B cell (primary cell): Measurements from ENCODE around the gene SLC25A48. TPM values are rescaled to one million over a fixed set of nuclear protein-coding genes. Genes with fewer than 3 reads are reported as not detected.

Experiments used
- ATAC-seq: fragments of 200-7000 bp; cut with Tn5 transposase; one replicate; pipeline ENCODE4 v1.10.0; 2021; ENCODE audit warnings: low read depth, mild to moderate bottlenecking, moderate number of reproducible peaks, moderate library complexity
- CTCF ChIA-PET: fragments of 350-600 bp; sonication (Branson Sonifier 250); formaldehyde crosslinking; loops from one replicate; lab custom pipeline; 2021; ENCODE audit warnings: antibody characterized with exemption, inconsistent platforms; lab: Charles Lee
- POLR2A ChIA-PET: fragments of 350-600 bp; sonication (Branson Sonifier 250); formaldehyde crosslinking; loops from one replicate; lab custom pipeline; 2021; ENCODE audit warnings: antibody characterized with exemption; lab: Charles Lee
- DNase-seq: peaks from one replicate; pipeline ENCODE4 v3.0.0; 2013
- H2AFZ ChIP-seq: 2 replicates; pipeline ENCODE4 v1.6.1; 2012; ENCODE audit warnings: mild to moderate bottlenecking, low read depth, low read length; ENCODE audit not compliant: insufficient read depth, poor library complexity, severe bottlenecking
- H3K27ac ChIP-seq, 2 donors: 1 replicate in 1 of 2; 2 replicates in 1 of 2; pipeline ENCODE4 v1.5.1; 2012 to 2013; ENCODE audit warnings: low read length in 2 of 2, mild to moderate bottlenecking in 2 of 2, moderate library complexity in 1 of 2
- H3K27me3 ChIP-seq, 4 experiments: fragments of 200-600 bp in 1 of 4; sonication (generic) in 1 of 4; replicated peaks in 1 of 4; 1 replicate in 2 of 4; 2 replicates in 2 of 4; pipeline versions ENCODE4 v1.6.1 to v1.7.0; 2013 to 2016; ENCODE audit warnings: low read length in 3 of 4, mild to moderate bottlenecking in 2 of 4, mixed read lengths in 1 of 4, moderate library complexity in 1 of 4; ENCODE audit not compliant: insufficient read depth in 4 of 4, control insufficient read depth in 3 of 4; ENCODE audit errors: control extremely low read depth in 1 of 4
- H3K36me3 ChIP-seq, 2 experiments: replicated peaks in 1 of 2; 1 replicate in 1 of 2; 2 replicates in 1 of 2; pipeline versions ENCODE4 v1.6.1 to v1.7.1; 2013; ENCODE audit warnings: low read length in 1 of 2; ENCODE audit not compliant: insufficient read depth in 2 of 2, control insufficient read depth in 1 of 2; ENCODE audit errors: control extremely low read depth in 1 of 2, extremely low read depth in 1 of 2
- H3K4me1 ChIP-seq, 2 donors: fragments of 200-600 bp in 1 of 2; sonication (generic) in 1 of 2; 1 replicate in 1 of 2; 2 replicates in 1 of 2; pipeline versions ENCODE4 v1.5.1 to v1.6.1; 2013 to 2017; ENCODE audit warnings: low read length in 2 of 2; ENCODE audit not compliant: control insufficient read depth in 2 of 2, insufficient read depth in 2 of 2
- H3K4me2 ChIP-seq: replicated peaks from 2 replicates; pipeline ENCODE3; 2012; ENCODE audit warnings: mild to moderate bottlenecking, low read depth, low read length; ENCODE audit not compliant: poor library complexity, severe bottlenecking
- H3K4me3 ChIP-seq, 5 experiments: fragments of 200-600 bp in 1 of 5; sonication (generic) in 1 of 5; 1 replicate in 3 of 5; 2 replicates in 2 of 5; pipeline versions ENCODE4 v1.5.1 to v1.7.0; 2011 to 2016; ENCODE audit warnings: low read length in 4 of 5, mild to moderate bottlenecking in 4 of 5, low read depth in 2 of 5, control low read depth in 1 of 5, moderate library complexity in 1 of 5; ENCODE audit not compliant: insufficient read depth in 1 of 5; ENCODE audit errors: control extremely low read depth in 1 of 5, extremely low read depth in 1 of 5
- H3K79me2 ChIP-seq: fragments of 200-600 bp; sonication (generic); one replicate; pipeline ENCODE4 v1.6.0; 2016; ENCODE audit warnings: low read length; ENCODE audit not compliant: control insufficient read depth, insufficient read depth
- H3K9ac ChIP-seq: fragments of 200-600 bp; sonication (generic); 2 replicates; pipeline ENCODE4 v1.6.1; 2017; ENCODE audit warnings: mild to moderate bottlenecking, low read length, moderate library complexity
- H3K9me3 ChIP-seq, 3 donors: one replicate each; pipeline versions ENCODE4 v1.6.1 to v1.7.1; 2013; ENCODE audit warnings: low read length in 2 of 3; ENCODE audit not compliant: control insufficient read depth in 2 of 3, insufficient read depth in 1 of 3; ENCODE audit errors: control extremely low read depth in 1 of 3
- H4K20me1 ChIP-seq: 2 replicates; pipeline ENCODE4 v1.6.0; 2012; ENCODE audit warnings: mild to moderate bottlenecking, low read length; ENCODE audit not compliant: insufficient read depth, control insufficient read depth, poor library complexity, severe bottlenecking
- H3K27ac Mint-ChIP-seq: one replicate; pipeline ENCODE4 v1.8.0; 2021; ENCODE audit warnings: mixed read lengths
- H3K27me3 Mint-ChIP-seq: one replicate; pipeline ENCODE4 v1.8.0; 2021; ENCODE audit warnings: mixed read lengths
- H3K4me1 Mint-ChIP-seq: one replicate; pipeline ENCODE4 v1.8.0; 2021; ENCODE audit warnings: mixed read lengths
- H3K4me3 Mint-ChIP-seq: one replicate; pipeline ENCODE4 v1.8.0; 2021; ENCODE audit warnings: mixed read lengths
- H3K9me3 Mint-ChIP-seq: one replicate; pipeline ENCODE4 v1.8.0; 2022; ENCODE audit warnings: mixed read lengths; ENCODE audit not compliant: insufficient read depth
- EZH2 ChIP-seq: IDR thresholded peaks from 2 replicates; pipeline ENCODE4 v1.6.1; 2012; ENCODE audit warnings: borderline replicate concordance, low read depth, mild to moderate bottlenecking, moderate library complexity, low read length; ENCODE audit not compliant: insufficient read depth, poor library complexity, severe bottlenecking
- WGBS: methylation state at CpG from one replicate; pipeline ENCODE4 v1.1.5; 2013; ENCODE audit warnings: missing lambda C conversion rate; ENCODE audit not compliant: insufficient coverage; 5-methylcytosine and 5-hydroxymethylcytosine counted together
- intact Hi-C: fragments of 100-400 bp; cut with micrococcal nuclease; formaldehyde crosslinking; loops from one replicate; pipeline ENCODE4 v1.10.0; 2022
- polyA plus RNA-seq: library from polyadenylated mRNA; depleted of rRNA; stranded (reverse); fragments of >200 nt; gene quantifications from 2 replicates; pipeline ENCODE4 v1.2.3, GENCODE V29; 2012
- total RNA-seq, 2 donors: library from RNA; stranded (reverse); fragments of 120-200 nt in 1 of 2; gene quantifications; 1 replicate in 1 of 2; 2 replicates in 1 of 2; pipeline versions ENCODE4 v1.2.3 to v1.2.4, GENCODE V29; 2013 to 2022
- TF ChIP-seq, protein P1 (sequence below): fragments of 200-600 bp; IDR thresholded peaks from one replicate; pipeline ENCODE4 v1.8.0; 2022; ENCODE audit warnings: antibody characterized with exemption, mild to moderate bottlenecking

The SLC25A48 gene
- total and polyA plus RNA-seq, 2 donors (not counting 1 experiment from before 2014, with no cell fraction given), result not detected

DNA sequence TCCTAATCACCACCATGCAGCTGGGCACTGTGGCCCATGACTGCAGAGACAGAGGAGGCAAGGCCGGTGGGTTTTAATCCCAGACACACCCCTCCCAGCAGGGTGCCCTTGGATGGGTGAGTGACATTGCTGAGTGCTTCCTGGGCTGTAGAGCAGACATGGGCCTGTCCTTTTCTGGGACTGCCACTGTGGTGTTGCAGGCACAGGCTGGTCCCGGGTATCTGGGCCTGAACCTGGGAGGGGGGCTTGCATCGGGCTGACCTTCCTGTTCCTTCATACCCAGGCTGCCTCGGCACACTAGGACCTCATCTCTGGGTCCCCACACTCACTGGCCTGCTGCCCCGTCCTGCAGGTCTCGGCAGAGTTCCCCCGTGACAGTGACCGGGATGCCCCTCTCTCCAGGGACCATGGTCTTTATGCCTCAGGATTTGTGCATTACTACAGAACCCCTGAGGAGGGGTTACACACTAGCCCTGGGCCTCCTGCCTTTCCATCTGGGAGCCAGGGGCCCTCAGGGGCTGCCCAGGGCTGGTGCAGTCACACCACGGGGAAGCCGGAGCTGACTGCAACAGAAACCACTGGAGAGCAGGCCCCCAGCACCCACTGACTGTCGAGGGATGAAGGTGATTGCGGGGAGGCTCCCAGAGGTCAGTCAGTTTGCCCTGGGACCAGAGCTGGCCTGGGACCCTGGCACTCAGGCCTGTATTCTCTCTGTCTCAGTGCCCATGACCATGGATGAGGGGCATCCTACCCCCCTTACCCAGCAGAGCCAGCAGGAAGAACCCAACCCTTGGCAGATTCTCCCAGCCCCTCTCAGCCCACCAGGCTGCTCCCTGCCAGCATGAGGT lies 8.9 kb upstream of the SLC25A48 start:
- Mint-ChIP-seq H3K27ac (no peak overlapping the region), H3K9me3 (no peaks in the 10 kb centered on the region), H3K4me3 (no peak overlapping the region), H3K4me1 (no peaks in the 10 kb centered on the region), H3K27me3 (peaks cover 9% of the 10 kb centered on the region)
- Histone ChIP-seq H3K27ac (no peak overlapping the region), H2AFZ (no peak overlapping the region), H3K4me1 (no peaks in the 10 kb centered on the region), H3K4me2 (no peak overlapping the region), H3K27me3 (peaks cover 0 to 3% (median 0%) of the 10 kb centered on the region in 4 experiments), H3K4me3 (no peak overlapping the region), H4K20me1 (no peaks in the 10 kb centered on the region), H3K9me3 (peaks cover 0 to 8% (median 0%) of the 10 kb centered on the region in 3 donors), H3K9ac (no peak overlapping the region), H3K36me3 (no peaks in the 10 kb centered on the region), H3K79me2 (no peaks in the 10 kb centered on the region)
- WGBS, result 93% methylated on average over 11 of the region's 12 CpGs
- intact Hi-C loops, result no loop called here
- DNase-seq (no peak), ATAC-seq (no peak)
- TF ChIP-seq, protein P1, sequence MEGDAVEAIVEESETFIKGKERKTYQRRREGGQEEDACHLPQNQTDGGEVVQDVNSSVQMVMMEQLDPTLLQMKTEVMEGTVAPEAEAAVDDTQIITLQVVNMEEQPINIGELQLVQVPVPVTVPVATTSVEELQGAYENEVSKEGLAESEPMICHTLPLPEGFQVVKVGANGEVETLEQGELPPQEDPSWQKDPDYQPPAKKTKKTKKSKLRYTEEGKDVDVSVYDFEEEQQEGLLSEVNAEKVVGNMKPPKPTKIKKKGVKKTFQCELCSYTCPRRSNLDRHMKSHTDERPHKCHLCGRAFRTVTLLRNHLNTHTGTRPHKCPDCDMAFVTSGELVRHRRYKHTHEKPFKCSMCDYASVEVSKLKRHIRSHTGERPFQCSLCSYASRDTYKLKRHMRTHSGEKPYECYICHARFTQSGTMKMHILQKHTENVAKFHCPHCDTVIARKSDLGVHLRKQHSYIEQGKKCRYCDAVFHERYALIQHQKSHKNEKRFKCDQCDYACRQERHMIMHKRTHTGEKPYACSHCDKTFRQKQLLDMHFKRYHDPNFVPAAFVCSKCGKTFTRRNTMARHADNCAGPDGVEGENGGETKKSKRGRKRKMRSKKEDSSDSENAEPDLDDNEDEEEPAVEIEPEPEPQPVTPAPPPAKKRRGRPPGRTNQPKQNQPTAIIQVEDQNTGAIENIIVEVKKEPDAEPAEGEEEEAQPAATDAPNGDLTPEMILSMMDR, result no peak
- no peak for TF ChIP-seq EZH2
- POLR2A ChIA-PET, result no interaction called here
- CTCF ChIA-PET, result no interaction called here

DNA sequence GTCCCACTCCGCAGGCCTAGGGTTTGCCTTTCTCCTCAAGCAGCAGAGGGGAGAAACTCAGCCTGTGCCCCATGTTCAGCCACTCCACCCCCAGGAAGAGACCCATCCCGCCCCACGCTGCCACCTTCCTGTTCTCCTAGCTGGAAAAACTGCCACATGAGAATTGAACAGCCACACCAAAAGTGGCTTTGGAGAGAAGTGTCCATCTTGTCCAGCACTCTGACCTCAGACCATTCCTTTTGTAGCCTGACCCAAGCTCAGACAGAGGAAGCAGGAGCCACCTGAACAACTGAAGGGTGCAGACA lies 8.3 kb upstream of the SLC25A48 start:
- no peak for ATAC-seq
- Histone ChIP-seq H3K9me3 (peaks cover 0 to 6% (median 0%) of the 10 kb centered on the region in 3 donors), H3K79me2 (no peaks in the 10 kb centered on the region), H2AFZ (no peak overlapping the region), H3K27me3 (peaks cover 0 to 3% (median 0%) of the 10 kb centered on the region in 4 experiments), H3K27ac (no peak overlapping the region), H3K4me2 (no peak overlapping the region), H3K4me1 (no peaks in the 10 kb centered on the region), H4K20me1 (no peaks in the 10 kb centered on the region), H3K4me3 (no peak overlapping the region), H3K36me3 (no peaks in the 10 kb centered on the region), H3K9ac (no peak overlapping the region)
- H3K27ac Mint-ChIP-seq, result no peak overlapping the region
- peaks cover 12% of the 10 kb centered on the region for H3K27me3 Mint-ChIP-seq
- WGBS, result 100% methylated on average over 2 of the region's 3 CpGs
- CTCF ChIA-PET, result no interaction called here
- POLR2A ChIA-PET, result no interaction called here
- no peaks in the 10 kb centered on the region for H3K4me1 Mint-ChIP-seq
- intact Hi-C loops, result no loop called here
- H3K4me3 Mint-ChIP-seq, result no peak overlapping the region
- TF ChIP-seq, protein P1, result no peak
- DNase-seq, result no peak
- H3K9me3 Mint-ChIP-seq, result no peaks in the 10 kb centered on the region
